Activated CD4-positive, alpha-beta T cell treated with anti-CD3 and anti-CD28 coated beads, Interleukin-2, amount 10 ng/mL, durations not matched to agents 7 days and 5 days (primary cell): Measurements from ENCODE around the gene KCNMA1. TPM values are rescaled to one million over a fixed set of nuclear protein-coding genes. Genes with fewer than 3 reads are reported as not detected.
"Not testable (repeated sequence)": the region's sequence is repeated elsewhere in the genome, so short reads cannot be mapped to it uniquely, and the experiment has no call there.

Source experiments
- CTCF ChIA-PET: fragments of 350-600 bp; sonication (Branson Sonifier 250); formaldehyde crosslinking; loops from one replicate; lab custom pipeline; 2021; ENCODE audit warnings: antibody characterized with exemption; lab: Charles Lee
- POLR2A ChIA-PET: fragments of 350-600 bp; sonication (Branson Sonifier 250); formaldehyde crosslinking; loops from one replicate; lab custom pipeline; 2021; ENCODE audit warnings: antibody characterized with exemption; lab: Charles Lee
- DNase-seq: peaks from one replicate; pipeline ENCODE4 v3.0.0-alpha.2; 2020
- H3K27ac Mint-ChIP-seq: one replicate; pipeline ENCODE4 v1.8.0; 2021; ENCODE audit warnings: mild to moderate bottlenecking, moderate library complexity, mixed read lengths
- H3K27me3 Mint-ChIP-seq: one replicate; pipeline ENCODE4 v1.8.0; 2021; ENCODE audit warnings: mixed read lengths
- H3K36me3 Mint-ChIP-seq: one replicate; pipeline ENCODE4 v1.8.0; 2021; ENCODE audit warnings: low read depth, mixed read lengths
- H3K4me1 Mint-ChIP-seq: one replicate; pipeline ENCODE4 v1.8.0; 2021; ENCODE audit warnings: mixed read lengths
- H3K4me3 Mint-ChIP-seq: one replicate; pipeline ENCODE4 v1.8.0; 2021; ENCODE audit warnings: mild to moderate bottlenecking, moderate library complexity, mixed read lengths
- H3K9me3 Mint-ChIP-seq: one replicate; pipeline ENCODE4 v1.8.0; 2021; ENCODE audit warnings: mixed read lengths
- total RNA-seq, 2 experiments: library from RNA; stranded (reverse); gene quantifications; one replicate each; pipeline ENCODE4 v1.2.3, GENCODE V29; 2021

Gene KCNMA1
- total RNA-seq, 2 experiments from 2014 or later = not detected

DNA sequence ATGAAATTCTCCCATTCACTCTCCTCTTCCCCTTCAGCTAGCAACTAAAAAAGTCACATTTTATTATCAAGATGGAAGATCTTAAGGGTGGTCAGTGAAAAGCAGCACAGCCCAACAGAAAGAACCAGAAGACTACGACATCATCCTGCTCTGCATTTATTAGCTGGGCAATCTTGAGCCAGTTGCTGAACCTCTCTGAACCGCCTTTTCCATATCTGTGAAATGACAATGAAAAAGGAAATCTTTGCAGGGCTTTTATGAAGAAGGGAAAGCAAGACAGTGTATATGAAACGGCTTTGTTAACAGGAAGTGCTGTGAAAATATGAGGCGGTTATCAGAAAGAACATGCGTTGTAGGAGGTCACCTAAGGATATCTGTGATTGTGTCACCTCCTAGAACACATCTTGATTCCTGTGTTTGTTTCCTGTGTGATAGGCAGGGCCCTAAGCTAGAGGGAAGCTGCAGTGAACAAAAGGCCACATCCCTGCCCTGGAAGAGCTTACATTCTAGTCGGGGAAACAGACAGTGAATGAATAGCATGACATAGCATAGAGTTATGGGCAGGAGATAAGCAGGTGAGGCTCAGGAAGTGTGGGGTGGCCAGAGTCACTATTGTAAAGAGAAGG lies 36.0 kb upstream of the KCNMA1 start:
- H3K27ac Mint-ChIP-seq = no peak overlapping the region
- no peak for DNase-seq
- ChIA-PET CTCF (no interaction called here), POLR2A (interaction anchor here (0.5 kb wide), 1 partner anchor 126 kb away, joined by 3 read pairs; no protein-coding TSS in a partner anchor)
- peaks cover 2% of the 10 kb centered on the region for H3K4me1 Mint-ChIP-seq
- no peak overlapping the region for H3K4me3 Mint-ChIP-seq
- H3K36me3 Mint-ChIP-seq = no peaks in the 10 kb centered on the region
- peaks cover 17% of the 10 kb centered on the region for H3K27me3 Mint-ChIP-seq
- H3K9me3 Mint-ChIP-seq = no peaks in the 10 kb centered on the region

DNA sequence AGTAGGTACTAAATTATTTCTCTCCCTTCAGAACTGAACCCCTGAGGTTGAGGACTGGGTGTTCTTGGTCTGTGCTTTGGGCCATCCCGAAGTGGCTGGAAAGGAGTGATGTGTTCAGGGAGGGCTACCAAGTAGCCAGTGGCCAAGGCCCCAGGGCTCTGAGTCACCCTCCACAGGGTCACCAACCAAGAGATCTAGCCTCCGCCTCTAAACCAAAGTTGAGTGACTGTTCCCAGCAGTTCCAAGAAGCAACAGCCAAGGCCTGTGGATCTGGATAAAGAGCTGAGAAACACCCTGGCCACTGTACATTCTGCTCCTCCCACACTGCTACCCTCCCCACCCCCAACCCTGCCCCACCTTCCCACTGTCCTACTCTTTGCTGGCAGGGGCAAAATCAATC lies 35.5 kb upstream of the KCNMA1 start:
- Mint-ChIP-seq H3K4me1 (peaks cover 2% of the 10 kb centered on the region), H3K27me3 (peaks cover 15% of the 10 kb centered on the region), H3K36me3 (no peaks in the 10 kb centered on the region), H3K4me3 (no peak overlapping the region), H3K9me3 (no peaks in the 10 kb centered on the region), H3K27ac (no peak overlapping the region)
- ChIA-PET CTCF (no interaction called here), POLR2A (no interaction called here)
- no peak for DNase-seq

DNA sequence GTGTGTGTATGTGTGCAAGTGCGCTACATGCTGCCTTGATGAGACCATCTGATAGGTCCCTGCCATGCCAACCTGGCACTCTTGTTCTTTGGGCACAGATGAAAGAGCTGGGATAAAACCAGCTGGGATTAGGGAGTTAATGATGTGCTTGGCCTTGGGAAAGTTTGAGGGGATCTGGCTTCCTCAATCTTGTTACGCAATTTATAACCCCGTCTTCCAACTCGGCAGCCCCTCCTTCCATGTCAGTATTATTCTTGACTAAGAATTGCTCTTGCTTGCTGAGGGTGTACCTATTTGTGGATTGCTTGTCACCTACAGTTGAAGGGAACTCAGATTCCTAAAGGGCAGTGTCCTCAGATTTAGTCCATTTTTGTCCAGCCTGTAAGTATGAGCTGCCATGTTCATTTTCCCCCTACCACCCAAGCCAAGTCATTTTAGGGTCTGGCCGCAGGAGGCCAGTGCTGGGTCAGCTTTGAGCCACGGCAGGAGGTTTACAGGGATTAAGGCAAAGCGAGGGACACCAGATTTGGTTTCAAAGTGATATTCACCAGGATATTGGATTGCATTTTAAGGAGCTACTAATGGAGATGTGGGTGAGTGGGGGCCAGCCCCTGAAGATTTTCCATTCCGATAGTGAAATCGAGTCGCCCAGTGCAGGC lies 34.1 kb upstream of the KCNMA1 start:
- H3K4me1 Mint-ChIP-seq = peaks cover 2% of the 10 kb centered on the region
- CTCF ChIA-PET = no interaction called here

DNA sequence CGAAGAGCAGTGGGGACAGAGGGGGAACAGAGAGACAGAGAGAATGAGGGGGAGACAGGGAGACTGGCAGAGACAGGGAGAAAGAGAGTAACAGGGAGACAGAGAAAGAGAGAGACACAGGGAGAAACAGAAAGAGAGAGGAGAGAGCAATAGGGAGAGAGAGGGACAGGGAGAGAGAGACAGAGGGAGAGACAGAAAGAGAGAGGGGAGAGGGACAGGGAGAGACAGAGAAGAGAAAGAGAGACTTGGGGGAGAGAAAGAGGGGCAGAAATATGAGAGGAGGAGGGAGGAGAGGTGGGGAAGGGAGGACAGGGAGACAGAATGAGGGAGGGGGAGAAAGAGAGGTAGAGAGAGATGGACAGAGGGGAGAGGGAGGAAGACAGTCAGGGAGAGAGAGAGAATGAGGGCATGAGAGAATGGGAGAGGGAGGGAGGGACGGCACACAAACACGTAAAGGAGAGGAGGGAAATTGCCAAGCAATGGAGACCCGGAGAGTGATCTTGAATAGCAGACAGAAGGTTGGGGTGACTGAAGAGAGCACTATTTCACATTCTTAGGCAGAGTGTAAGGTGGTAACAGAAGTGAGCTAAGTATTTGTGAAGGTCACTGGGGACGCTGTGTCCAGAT lies 33.3 kb upstream of the KCNMA1 start:
- Mint-ChIP-seq H3K4me3 (no peak overlapping the region), H3K27ac (no peak overlapping the region), H3K36me3 (no peaks in the 10 kb centered on the region), H3K27me3 (peaks cover 15% of the 10 kb centered on the region), H3K9me3 (no peaks in the 10 kb centered on the region), H3K4me1 (peaks cover 2% of the 10 kb centered on the region)
- CTCF ChIA-PET = no interaction called here
- DNase-seq = no peak
- POLR2A ChIA-PET = no interaction called here

More for the DNA sequence above, 34.1 kb upstream of the KCNMA1 start:
- Mint-ChIP-seq H3K4me3 (no peak overlapping the region), H3K27ac (no peak overlapping the region), H3K36me3 (no peaks in the 10 kb centered on the region), H3K27me3 (peaks cover 15% of the 10 kb centered on the region), H3K9me3 (no peaks in the 10 kb centered on the region)
- no peak for DNase-seq
- POLR2A ChIA-PET = no interaction called here

DNA sequence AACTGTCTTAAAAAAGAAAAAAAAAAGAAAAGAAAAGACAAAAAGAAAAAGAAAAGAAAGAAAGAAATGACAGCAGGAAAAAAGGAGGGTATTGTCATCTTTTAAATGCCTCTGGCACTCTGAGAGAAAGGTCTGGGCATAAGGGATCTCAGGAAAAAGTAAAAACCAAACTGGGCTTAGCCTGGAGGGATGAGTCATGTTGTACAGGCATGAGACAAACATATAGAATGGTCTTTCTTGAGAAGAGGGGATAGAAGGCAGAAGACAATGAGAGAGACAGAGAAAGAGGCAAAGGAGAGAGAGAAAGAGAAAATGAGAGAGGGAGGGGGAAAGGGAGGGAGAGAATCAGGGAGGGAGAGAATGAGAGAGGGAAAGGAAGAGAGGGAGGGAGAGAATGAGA lies 32.3 kb upstream of the KCNMA1 start:
- H3K9me3 Mint-ChIP-seq = no peaks in the 10 kb centered on the region
- peaks cover 15% of the 10 kb centered on the region for H3K27me3 Mint-ChIP-seq
- H3K36me3 Mint-ChIP-seq = no peaks in the 10 kb centered on the region
- ChIA-PET CTCF (no interaction called here), POLR2A (no interaction called here)
- DNase-seq = no peak
- peaks cover 2% of the 10 kb centered on the region for H3K4me1 Mint-ChIP-seq
- no peak overlapping the region for H3K4me3 Mint-ChIP-seq
- H3K27ac Mint-ChIP-seq = no peak overlapping the region

DNA sequence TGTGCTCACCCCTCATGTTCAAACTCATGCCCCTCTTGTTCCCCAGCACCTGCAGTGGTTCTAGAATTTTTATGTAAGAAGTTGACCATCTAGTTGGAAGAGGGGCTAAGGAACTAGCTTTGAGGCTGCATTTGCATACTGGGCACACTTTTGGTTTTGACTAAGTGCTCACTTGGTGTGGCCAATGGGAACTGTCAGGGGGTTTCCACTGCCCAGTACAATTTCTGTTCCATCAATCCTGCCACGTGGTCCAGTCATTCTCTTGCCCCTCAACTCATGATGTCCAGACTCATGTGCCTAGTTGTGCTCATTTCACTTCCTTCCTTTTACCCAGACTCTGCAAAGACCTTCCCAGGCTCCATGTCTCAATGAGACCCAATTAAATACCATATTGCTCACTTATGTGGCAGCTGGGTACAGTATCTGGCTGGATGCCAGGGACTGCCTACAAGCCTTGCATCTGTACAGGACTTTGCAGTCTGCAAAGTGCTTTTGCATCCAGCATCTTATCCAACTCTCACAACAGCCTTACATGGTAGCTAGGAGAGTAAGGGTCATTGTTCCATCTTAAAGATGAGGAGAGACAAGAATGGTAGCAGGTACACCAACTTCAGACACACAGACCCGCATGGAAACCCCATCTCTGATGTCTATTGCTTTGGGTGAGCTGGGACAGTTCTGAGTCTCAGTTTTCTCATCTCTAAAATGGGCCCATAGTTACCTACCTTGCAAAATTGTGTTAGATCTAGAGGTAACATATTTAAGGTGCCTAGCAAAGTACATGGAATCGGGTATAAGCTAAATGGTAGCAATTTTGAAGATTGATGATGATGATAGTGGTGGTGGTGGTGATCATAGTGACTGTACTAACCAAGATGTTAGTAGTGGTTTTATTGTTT lies 30.1 kb upstream of the KCNMA1 start:
- no peaks in the 10 kb centered on the region for H3K36me3 Mint-ChIP-seq
- peaks cover 14% of the 10 kb centered on the region for H3K27me3 Mint-ChIP-seq
- H3K9me3 Mint-ChIP-seq = no peaks in the 10 kb centered on the region
- no peak overlapping the region for H3K4me3 Mint-ChIP-seq
- no peak overlapping the region for H3K27ac Mint-ChIP-seq
- POLR2A ChIA-PET = no interaction called here
- DNase-seq = no peak
- H3K4me1 Mint-ChIP-seq = no peaks in the 10 kb centered on the region
- CTCF ChIA-PET = interaction anchor here (1.0 kb wide), 2 partner anchors 11 to 14 kb away, joined by 3 to 4 read pairs; no protein-coding TSS in a partner anchor

DNA sequence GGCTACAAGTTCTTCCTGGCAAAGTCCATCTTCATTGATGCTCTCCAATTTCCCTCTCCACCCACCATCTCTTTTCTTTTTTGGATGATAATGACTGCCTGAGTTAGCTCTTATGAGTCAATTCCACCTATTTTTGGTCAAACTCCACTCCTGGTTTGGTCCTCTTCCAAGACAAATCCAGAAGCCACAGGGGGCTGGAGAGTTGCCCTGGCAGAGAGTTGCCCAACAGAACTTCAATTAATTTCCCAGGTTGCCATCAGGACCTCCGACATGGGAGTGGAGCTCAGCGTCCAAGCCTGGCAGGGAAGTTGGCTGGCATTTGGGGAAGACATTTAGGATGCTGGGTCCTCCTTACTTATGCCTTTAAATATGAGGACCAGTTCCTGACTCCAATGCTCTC lies 29.2 kb upstream of the KCNMA1 start:
- Mint-ChIP-seq H3K36me3 (no peaks in the 10 kb centered on the region), H3K4me3 (no peak overlapping the region), H3K27ac (no peak overlapping the region), H3K4me1 (no peaks in the 10 kb centered on the region), H3K9me3 (no peaks in the 10 kb centered on the region), H3K27me3 (peaks cover 14% of the 10 kb centered on the region)
- ChIA-PET POLR2A (no interaction called here), CTCF (interaction anchor here (1.0 kb wide), 1 partner anchor 12 kb away, joined by 4 read pairs; no protein-coding TSS in a partner anchor)
- no peak for DNase-seq

DNA sequence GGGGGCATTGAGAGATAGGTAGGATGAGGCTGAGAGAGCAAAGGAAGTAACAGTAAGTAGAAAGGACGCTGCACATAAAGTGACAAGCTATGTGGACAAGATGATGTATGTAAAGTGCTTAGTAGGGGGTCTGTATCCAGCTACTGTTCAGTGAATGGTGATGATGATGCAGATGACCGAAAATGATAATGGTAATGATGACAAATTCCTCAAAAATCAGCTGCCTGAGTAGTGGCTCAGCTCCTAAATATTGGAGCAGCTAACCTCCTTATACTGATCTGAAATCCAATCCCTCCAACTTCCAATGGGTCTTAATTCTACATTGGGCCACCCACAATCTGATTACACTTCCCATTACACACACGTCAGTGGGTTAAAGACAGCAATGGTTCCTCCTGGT lies 27.1 kb upstream of the KCNMA1 start:
- no peak for DNase-seq
- no peaks in the 10 kb centered on the region for H3K36me3 Mint-ChIP-seq
- H3K27ac Mint-ChIP-seq = no peak overlapping the region
- ChIA-PET POLR2A (no interaction called here), CTCF (no interaction called here)
- no peak overlapping the region for H3K4me3 Mint-ChIP-seq
- no peaks in the 10 kb centered on the region for H3K4me1 Mint-ChIP-seq
- peaks cover 11% of the 10 kb centered on the region for H3K27me3 Mint-ChIP-seq
- H3K9me3 Mint-ChIP-seq = peaks cover under 1% of the 10 kb centered on the region

DNA sequence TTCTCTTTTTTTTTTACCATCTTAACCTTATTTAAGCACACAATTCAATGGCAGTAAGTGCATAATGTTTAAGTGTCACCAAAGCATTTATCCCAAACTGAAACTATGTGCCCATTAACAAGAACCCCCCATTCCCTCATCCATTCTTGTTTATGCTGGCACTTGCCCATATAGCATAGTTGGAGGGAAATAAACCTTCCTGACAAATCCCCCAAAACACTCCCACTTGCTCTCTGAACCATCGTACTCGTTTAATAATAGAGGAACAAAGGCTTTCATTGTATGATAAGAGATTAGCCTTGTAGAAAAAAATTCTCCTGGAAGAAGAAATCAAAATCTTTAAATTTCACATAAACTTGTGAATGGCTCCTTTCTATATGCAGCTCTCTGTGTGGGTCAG lies 26.4 kb upstream of the KCNMA1 start:
- CTCF ChIA-PET = interaction anchor here (0.6 kb wide), 1 partner anchor 60 kb away, joined by 3 read pairs; no protein-coding TSS in a partner anchor

DNA sequence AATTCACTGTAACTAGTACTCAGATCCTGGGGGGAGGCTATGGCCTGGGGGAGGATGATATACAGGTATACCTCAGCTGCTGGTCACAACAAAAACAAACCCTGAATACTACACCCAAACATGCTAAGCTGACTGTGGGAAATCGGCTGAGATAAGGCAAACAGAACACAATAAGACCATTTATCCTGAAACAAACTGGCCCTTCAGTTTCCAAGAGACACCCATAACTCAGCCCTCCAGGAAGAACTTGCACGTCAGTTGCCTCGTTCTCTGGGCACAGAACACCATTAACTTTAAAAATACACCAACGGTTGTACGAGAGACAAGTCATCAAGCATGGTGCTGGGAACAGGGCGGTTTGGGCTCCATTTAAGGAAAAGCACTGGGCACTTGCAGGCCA lies 24.1 kb upstream of the KCNMA1 start:
- no peak overlapping the region for H3K27ac Mint-ChIP-seq
- DNase-seq = no peak
- ChIA-PET CTCF (no interaction called here), POLR2A (no interaction called here)
- H3K4me1 Mint-ChIP-seq = no peaks in the 10 kb centered on the region
- peaks cover 16% of the 10 kb centered on the region for H3K27me3 Mint-ChIP-seq
- no peaks in the 10 kb centered on the region for H3K36me3 Mint-ChIP-seq
- peaks cover 15% of the 10 kb centered on the region for H3K9me3 Mint-ChIP-seq
- H3K4me3 Mint-ChIP-seq = no peak overlapping the region

More for the DNA sequence above, 26.4 kb upstream of the KCNMA1 start:
- Mint-ChIP-seq H3K4me3 (no peak overlapping the region), H3K4me1 (no peaks in the 10 kb centered on the region), H3K36me3 (no peaks in the 10 kb centered on the region), H3K27me3 (peaks cover 11% of the 10 kb centered on the region), H3K27ac (no peak overlapping the region), H3K9me3 (peaks cover 6% of the 10 kb centered on the region)
- POLR2A ChIA-PET = no interaction called here
- DNase-seq = no peak

DNA sequence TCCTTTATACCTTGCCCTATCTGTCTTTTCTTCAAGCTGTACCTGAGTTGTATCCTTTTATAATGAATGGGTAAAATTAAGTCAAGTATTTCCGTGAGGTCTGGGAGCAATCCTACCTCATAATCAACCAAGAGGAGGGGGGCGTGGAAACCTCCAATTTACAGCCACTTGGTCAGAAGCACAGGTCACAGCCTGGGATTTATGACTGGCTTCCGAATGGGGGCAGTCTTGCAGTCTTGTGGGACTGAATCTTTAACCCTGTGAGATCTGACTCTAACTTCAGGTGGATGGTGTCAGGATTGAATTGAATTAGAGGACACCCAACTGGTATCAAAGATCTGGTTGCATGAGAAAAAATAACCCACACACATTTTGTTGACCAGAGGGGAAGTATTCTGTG lies 23.5 kb upstream of the KCNMA1 start:
- Mint-ChIP-seq H3K36me3 (no peaks in the 10 kb centered on the region), H3K9me3 (peaks cover 15% of the 10 kb centered on the region), H3K4me1 (no peaks in the 10 kb centered on the region), H3K27ac (no peak overlapping the region), H3K4me3 (no peak overlapping the region), H3K27me3 (peaks cover 21% of the 10 kb centered on the region)
- CTCF ChIA-PET = interaction anchor here (0.6 kb wide), 1 partner anchor 1736 kb away, joined by 3 read pairs; no protein-coding TSS in a partner anchor
- POLR2A ChIA-PET = no interaction called here
- DNase-seq = no peak

DNA sequence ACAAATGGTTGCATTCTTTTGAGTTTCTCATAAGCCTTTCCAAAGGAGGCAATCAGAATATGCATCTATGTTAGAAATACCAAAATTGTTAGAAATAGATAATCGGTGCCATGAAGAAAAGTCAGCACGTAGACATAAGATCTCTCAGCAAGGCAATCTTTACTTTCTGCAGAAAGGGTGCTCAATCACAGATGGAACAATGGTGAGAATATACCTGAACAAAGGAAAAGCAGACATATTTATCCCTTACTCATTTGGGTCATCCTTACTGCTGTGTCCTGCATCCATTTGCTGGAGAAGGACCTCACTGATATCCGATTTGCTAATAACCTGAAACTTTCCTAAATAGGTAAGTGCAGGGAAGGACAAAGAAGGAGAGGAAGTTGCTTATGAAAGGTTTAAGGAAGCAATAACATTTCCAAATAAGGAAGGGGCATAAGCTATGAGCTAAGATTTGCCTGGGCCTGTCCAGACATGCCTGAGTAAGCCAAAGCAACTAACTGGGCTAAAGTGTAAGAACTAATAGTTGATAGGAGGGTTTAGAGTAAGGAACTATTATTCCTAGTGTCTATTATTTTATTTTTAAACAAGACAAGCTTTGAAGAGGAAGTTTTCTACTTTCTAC lies 21.6 kb upstream of the KCNMA1 start:
- DNase-seq, POLR2A ChIA-PET, H3K4me3 Mint-ChIP-seq, H3K27ac Mint-ChIP-seq, H3K4me1 Mint-ChIP-seq, H3K36me3 Mint-ChIP-seq, CTCF ChIA-PET: not testable (repeated sequence)
- Mint-ChIP-seq H3K9me3 (peaks cover 15% of the 10 kb centered on the region), H3K27me3 (peaks cover 19% of the 10 kb centered on the region)
